Measurements from ENCODE around the gene RAB9A.
A peak's percentile ranks its signal among the peaks of the same experiment; 100 is the strongest.

The RAB9A gene

DNA sequence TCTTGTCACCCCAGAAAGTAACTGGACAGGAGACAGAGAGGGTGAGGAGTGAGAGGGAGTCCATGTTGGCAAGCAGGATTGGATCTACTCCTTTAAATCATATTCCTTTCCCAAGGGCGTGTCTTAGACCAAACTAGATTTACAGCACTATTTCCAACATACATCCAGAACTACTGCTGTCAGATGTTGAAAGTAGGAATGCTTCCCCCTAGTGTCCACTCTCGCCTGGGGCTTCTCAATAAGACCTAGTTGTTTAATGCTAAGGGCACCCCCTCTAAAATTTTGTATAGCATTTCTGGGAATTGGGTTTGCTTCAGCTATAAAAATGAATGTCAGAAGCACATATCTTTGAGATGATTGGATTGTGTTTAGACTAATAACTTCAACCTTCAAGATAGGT is 58.9 kb downstream of the RAB9A start:
- DNase-seq (ENCODE audit: low read depth, low spot score) = peak; percentile 62

DNA sequence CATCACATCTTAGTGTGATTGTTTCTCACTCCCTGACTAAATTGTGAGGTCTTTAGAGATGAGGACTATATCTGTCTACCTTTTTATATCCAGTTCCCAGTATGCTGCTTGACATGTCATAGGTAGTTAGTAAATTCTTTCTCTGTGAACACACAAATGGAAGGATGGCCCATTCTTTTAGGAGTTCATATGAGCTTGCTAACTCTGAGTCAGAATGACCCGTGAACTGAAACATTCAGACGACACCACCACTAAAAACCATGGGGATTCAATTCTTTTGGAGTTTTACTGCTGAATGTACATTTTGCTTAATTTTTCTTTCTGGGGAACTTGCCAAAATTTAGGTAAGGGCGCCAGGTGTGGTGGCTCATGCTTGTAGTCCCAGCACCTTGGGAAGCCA is 59.6 kb downstream of the RAB9A start:
- no peak for DNase-seq (ENCODE audit: low read depth, low spot score)

DNA sequence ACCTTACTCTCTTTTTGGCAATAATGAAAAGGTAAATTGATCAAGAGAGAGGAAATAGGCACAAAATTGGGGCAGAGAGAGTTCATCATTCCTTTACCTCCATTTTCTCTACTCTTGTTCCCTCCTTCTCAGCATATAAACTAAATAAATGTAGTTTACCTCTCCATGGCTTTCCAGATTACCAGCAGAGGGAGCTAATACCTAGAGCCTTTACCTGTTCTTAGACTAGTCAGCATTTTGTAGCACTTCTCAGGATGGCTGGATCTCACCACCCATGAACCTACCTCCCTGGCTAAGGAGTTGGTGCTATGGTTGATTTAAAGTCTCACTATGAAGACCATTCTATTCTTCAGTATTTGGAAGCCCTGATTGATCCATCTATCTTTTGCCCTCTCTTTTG is 61.3 kb downstream of the RAB9A start:
- peak; percentile 54 for DNase-seq (ENCODE audit: low read depth, low spot score)

DNA sequence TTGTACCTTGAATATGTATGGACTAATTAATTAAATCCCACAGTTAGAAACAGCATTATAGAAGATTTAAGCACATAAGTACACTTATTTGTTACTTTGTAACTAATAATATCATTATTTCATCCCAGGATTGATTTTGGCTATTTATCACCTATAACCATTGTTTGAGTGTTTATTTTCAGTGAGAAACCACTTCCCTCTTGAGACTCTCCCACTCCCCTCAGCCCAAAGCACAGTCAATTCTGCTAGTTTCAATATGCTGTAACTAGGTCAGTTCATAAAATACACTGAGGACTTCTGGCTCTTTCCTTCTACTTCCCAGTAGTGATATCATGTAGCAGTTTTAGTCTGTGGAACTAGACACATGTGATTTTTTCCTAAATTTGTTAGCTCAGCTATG is 61.9 kb downstream of the RAB9A start:
- no peak for DNase-seq (ENCODE audit: low read depth, low spot score)

DNA sequence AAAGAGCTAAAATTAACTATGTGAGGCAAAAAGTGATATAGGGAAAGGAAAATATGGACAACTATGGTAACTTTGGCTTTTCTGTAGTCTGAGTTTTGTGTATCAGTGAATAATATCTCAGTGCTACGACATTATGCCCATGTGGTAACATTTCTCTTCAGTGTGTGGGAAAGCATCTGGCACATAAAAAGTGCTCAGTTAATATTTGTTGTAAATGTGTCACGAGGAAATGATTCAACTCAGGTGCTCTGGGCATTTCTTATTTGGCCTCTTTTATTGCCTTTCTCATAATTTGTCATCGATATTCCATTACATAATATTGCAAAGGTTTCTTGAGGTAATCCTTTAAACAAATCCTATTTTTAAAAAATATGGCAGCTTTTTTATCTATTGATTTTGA is 63.2 kb downstream of the RAB9A start:
- DNase-seq (ENCODE audit: low read depth, low spot score) = no peak

DNA sequence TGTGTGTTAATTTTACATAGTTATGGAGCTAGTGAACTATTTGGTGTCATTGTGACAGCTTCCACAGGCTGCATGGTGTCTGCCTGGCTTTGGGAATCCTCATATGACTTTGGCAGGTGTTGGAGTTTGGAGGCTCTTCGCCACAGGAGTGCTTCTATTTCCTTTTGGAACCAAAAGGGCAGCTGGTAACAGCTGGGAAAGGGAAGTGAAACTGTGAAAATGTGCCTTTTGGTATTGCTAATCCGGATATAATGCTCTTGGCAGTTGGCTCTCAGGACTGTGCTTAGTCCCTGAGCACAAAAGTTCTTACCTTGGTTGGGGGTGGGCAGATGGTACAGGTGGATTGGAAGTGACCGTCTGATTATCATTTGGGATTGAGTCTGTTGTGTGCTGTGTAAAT is 63.7 kb downstream of the RAB9A start:
- DNase-seq (ENCODE audit: low read depth, low spot score) = no peak

DNA sequence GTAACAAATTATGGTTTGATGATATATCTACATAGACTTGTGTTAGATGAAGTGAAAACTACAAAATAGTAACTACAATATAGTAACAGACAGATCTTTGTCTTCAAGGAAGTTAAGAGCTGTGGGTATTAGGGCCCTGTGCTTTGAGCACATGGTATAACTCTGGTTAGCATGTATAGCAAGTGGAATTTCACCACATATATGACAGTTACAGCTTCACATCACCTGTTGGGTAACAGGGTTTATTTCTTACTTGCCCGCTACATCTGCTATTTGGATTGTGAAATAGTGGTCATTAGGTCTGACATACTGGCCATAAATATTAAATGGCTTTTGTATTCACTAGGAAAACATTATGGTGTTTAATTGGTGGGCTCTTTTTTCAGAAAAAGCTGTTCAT is 65.8 kb downstream of the RAB9A start:
- DNase-seq (ENCODE audit: low read depth, low spot score) = no peak

DNA sequence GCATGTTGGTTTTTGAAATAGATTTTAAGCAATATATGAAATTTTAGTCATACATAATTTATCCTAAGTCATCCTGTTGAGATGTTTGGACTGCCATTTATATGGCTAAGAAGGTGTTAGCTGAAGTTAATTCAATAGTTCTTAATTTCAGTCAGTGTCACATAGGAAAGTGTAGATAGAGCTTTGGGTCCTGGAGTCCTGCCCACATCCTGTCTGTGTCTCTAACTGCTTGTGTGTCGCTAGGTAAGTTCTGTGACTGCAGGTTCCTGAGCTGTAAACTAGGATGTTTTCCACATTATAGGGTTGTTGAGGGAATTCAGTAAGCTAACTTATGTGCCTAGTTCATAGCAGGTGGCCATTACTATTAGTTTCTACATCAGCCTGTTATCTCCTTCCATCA is 66.3 kb downstream of the RAB9A start:
- no peak for DNase-seq (ENCODE audit: low read depth, low spot score)

DNA sequence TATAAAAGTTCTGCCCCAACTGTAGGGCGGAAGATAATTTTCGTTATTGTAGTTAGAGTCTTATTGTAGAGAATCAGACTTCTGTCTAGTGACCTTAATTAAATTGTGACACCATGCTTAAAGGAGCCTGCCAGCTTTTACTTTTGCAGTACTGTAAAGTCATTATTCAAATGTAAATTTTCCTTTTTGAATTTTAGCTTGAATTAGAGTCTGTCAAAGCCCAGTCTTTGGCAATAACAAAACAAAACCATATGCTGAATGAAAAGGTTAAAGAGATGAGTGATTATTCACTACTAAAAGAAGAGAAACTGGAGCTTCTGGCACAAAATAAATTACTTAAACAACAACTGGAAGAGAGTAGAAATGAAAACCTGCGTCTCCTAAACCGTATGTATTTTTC is 67.5 kb downstream of the RAB9A start:
- DNase-seq (ENCODE audit: low read depth, low spot score) = no peak

DNA sequence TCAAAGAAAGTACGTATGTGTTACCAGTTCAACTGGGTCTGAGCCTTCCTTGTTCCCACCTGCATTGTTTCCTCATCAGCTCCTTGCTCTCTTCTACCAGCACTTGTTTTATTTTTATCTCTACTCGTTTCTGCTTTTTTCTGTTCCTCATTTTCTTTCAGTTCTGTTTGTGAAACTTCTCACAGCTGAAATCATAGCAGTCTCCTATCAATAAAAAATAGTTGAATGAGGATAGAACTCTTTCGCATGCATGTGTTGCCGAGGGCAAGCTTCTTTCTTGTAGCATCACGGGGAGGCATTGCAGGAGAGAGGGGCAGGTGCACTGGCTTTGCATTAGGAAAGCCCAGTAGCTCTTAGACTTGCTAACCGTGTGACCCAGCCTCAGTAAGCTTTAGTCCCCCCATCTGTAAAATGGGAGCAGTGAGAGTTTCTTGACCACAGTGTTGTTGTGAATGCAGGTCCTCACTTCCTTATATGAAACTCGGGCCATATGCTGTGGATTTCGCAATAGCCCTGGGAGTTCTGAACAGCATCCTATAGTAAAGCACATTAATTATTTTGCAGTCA is 70.3 kb downstream of the RAB9A start:
- DNase-seq (ENCODE audit: low read depth, low spot score) = no peak

Measured in astrocyte of the hippocampus (primary cell).